Tibial artery (tissue), 4 donors: ENCODE measurements around the gene SYAP1.

ENCODE experiments used
- DNase-seq, 2 donors: peaks; one replicate each; pipeline ENCODE4 v3.0.0-alpha.2; 2019
- H3K27ac ChIP-seq, 2 donors: fragments of 200-600 bp; sonication (generic) in 1 of 2; 1 replicate in 1 of 2; 2 replicates in 1 of 2; pipeline ENCODE4 v1.5.1; 2018 to 2019; ENCODE audit warnings: mild to moderate bottlenecking in 1 of 2
- H3K27me3 ChIP-seq, 2 donors: fragments of 200-600 bp; sonication (generic) in 1 of 2; one replicate each; pipeline versions ENCODE4 v1.5.1 to v1.6.0; 2016 to 2019
- H3K36me3 ChIP-seq, 3 donors: fragments of 200-600 bp; sonication (generic) in 2 of 3; one replicate each; pipeline ENCODE4 v1.5.1; 2016 to 2019; ENCODE audit warnings: mild to moderate bottlenecking in 2 of 3
- H3K4me1 ChIP-seq, 4 donors: fragments of 200-600 bp; sonication (generic) in 2 of 4; 1 replicate in 3 of 4; 2 replicates in 1 of 4; pipeline ENCODE4 v1.5.1; 2016 to 2019
- H3K4me3 ChIP-seq, 2 donors: fragments of 200-600 bp; sonication (generic) in 1 of 2; 1 replicate in 1 of 2; 2 replicates in 1 of 2; pipeline ENCODE4 v1.5.1; 2018 to 2019; ENCODE audit warnings: mild to moderate bottlenecking in 2 of 2
- H3K9me3 ChIP-seq, 3 donors: fragments of 200-600 bp; sonication (generic) in 1 of 3; one replicate each; pipeline ENCODE4 v1.5.1; 2016 to 2019
- intact Hi-C: fragments of 100-400 bp; cut with DNase I; formaldehyde crosslinking; loops from one replicate; pipeline ENCODE4 v1.15.0; 2023; ENCODE audit warnings: low total_unique reads
- TF ChIP-seq, protein P1 (sequence below), 2 experiments: fragments of 200-600 bp in 1 of 2; fragments of 450-650 bp in 1 of 2; IDR thresholded peaks; one replicate each; pipeline ENCODE4 v1.5.1; 2017 to 2019; ENCODE audit warnings: antibody characterized with exemption in 2 of 2, mild to moderate bottlenecking in 1 of 2, moderate library complexity in 1 of 2

SYAP1 gene

DNA sequence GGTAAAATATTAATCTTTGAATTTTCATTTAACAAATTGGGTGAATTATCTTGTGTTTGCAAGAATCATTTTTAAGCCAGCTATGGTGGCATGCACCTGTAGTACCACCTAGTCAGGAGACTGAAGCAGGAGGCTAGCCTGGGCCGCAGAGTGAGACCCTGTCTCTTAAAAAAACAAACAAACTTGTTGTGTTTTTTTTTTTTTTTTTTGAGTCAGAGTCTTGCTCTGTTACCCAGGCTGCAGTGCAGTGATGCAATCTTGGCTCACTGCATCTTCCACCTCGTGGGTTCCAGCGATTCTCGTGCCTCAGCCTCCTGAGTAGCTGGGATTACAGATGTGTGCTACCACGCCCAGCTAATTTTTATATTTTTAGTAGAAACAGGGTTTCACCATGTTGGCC, 69.1 kb downstream of the SYAP1 start:
- H3K27ac ChIP-seq: no peak overlapping the region
- TF ChIP-seq, protein P1, sequence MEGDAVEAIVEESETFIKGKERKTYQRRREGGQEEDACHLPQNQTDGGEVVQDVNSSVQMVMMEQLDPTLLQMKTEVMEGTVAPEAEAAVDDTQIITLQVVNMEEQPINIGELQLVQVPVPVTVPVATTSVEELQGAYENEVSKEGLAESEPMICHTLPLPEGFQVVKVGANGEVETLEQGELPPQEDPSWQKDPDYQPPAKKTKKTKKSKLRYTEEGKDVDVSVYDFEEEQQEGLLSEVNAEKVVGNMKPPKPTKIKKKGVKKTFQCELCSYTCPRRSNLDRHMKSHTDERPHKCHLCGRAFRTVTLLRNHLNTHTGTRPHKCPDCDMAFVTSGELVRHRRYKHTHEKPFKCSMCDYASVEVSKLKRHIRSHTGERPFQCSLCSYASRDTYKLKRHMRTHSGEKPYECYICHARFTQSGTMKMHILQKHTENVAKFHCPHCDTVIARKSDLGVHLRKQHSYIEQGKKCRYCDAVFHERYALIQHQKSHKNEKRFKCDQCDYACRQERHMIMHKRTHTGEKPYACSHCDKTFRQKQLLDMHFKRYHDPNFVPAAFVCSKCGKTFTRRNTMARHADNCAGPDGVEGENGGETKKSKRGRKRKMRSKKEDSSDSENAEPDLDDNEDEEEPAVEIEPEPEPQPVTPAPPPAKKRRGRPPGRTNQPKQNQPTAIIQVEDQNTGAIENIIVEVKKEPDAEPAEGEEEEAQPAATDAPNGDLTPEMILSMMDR (IDR thresholded peaks at IDR 0.05): no peak
- intact Hi-C loops: loop anchor here (10.0 kb wide), 1 partner anchor 1016 kb away; no protein-coding TSS in a partner anchor
- H3K4me3 ChIP-seq: no peak overlapping the region
- H3K4me1 ChIP-seq: peaks cover 0 to 14% (median 0%) of the 10 kb centered on the region in 4 donors
- no peaks in the 10 kb centered on the region for H3K36me3 ChIP-seq
- no peaks in the 10 kb centered on the region for H3K9me3 ChIP-seq
- DNase-seq: peak; percentile 66 to 67
- no peaks in the 10 kb centered on the region for H3K27me3 ChIP-seq

DNA sequence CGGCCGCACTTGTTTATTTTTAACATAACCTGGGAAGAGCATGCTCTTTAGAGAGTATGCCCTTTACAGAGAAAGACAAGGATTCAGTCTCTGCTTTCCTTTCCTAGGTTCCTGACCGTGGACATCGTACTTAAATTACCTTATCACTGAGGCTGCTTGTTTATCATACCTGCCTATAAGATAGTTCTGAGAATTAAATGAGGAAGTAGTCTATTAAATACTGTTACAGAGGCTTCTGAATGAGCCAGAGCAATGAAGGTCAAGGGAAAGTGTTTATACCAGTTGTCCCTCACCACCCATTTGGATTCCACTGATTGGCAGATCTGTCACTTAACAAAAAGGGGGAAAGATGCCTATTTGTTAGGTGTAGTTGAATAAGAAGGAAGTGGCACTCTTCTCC, 76.9 kb downstream of the SYAP1 start:
- DNase-seq: no peak
- TF ChIP-seq, protein P1 (IDR thresholded peaks at IDR 0.05): no peak
- Histone ChIP-seq H3K27ac (no peak overlapping the region), H3K4me1 (no peaks in the 10 kb centered on the region), H3K36me3 (peaks cover 0 to 15% (median 6%) of the 10 kb centered on the region in 3 donors), H3K4me3 (no peak overlapping the region), H3K9me3 (no peaks in the 10 kb centered on the region), H3K27me3 (no peaks in the 10 kb centered on the region)
- intact Hi-C loops: no loop called here

DNA sequence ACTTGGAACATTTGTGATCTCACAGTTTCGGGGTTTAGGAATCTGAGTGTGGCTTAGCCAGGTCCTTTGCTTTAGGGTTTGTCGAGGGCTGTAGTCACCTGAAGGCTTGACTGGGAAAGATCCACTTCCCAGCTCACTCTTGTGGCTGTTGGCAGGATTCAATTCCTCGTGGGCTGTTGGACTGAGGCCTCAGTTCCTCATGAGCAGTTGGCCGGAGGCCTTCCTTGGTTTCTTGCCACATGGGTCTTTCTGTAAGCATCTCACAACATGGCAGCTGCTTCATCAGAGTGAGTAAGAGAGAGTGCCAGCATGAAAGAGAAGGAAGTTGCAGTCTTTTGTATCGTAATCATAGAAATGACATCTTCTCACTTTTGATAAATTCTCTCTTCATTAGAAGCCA, 77.9 kb downstream of the SYAP1 start:
- H3K9me3 ChIP-seq: no peaks in the 10 kb centered on the region
- no peaks in the 10 kb centered on the region for H3K4me1 ChIP-seq
- no peaks in the 10 kb centered on the region for H3K27me3 ChIP-seq
- H3K27ac ChIP-seq: no peak overlapping the region
- H3K36me3 ChIP-seq: peaks cover 0 to 17% (median 6%) of the 10 kb centered on the region in 3 donors
- intact Hi-C loops: no loop called here
- peak; percentile 32 to 69 for DNase-seq
- TF ChIP-seq, protein P1 (IDR thresholded peaks at IDR 0.05): no peak
- H3K4me3 ChIP-seq: no peak overlapping the region

DNA sequence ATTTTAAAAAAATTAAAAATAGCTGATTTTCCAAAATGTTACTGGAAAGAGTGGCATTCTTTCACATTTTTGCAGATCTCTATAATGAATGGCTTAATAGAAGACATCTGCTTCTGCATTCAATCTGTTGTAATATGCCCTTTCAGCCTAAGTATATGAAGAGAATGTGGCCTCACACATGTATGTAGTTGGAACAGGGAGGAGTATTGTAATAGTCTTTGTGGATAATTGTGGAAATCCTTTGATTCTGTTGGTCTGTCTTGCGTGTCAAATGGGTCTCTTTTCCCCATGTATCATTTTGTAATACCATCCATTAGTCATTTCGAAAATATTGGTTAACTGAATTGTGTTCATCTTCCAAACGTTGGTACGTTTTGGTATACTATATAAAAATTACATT, 78.4 kb downstream of the SYAP1 start:
- intact Hi-C loops: no loop called here
- no peak for DNase-seq
- Histone ChIP-seq H3K27ac (no peak overlapping the region), H3K36me3 (peaks cover 0 to 17% (median 6%) of the 10 kb centered on the region in 3 donors), H3K4me3 (no peak overlapping the region), H3K9me3 (no peaks in the 10 kb centered on the region), H3K4me1 (no peaks in the 10 kb centered on the region), H3K27me3 (no peaks in the 10 kb centered on the region)
- TF ChIP-seq, protein P1 (IDR thresholded peaks at IDR 0.05): no peak

DNA sequence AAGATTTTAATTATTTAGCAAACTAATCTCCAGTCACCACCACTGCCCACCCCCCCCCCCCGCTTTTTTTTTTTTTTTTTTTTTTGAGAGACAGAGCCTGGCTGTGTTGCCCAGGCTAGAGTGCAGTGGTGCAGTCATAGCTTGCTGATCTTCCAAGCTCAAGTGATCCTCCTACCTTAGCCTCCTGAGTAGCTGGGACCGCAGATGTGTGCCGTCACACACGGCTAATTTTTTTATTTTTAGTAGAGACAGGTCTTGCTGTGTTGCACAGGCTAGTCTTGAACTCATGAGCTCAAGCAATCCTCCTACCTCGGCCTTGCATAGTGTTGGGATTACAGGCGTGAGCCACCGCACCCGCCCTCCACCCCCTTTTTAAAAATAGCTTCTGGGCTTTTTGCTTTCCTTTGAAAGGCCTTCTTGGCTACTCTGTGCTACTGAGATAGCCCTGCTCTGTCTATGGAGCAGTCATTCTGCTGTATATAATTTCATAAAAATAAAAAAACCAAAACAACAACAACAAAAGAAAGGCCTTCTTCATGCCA, 85.6 kb downstream of the SYAP1 start:
- H3K9me3 ChIP-seq: no peaks in the 10 kb centered on the region
- peaks cover 0 to 6% (median 0%) of the 10 kb centered on the region in 3 donors for H3K36me3 ChIP-seq
- intact Hi-C loops: no loop called here
- H3K4me3 ChIP-seq: no peak overlapping the region
- DNase-seq: no peak
- H3K4me1 ChIP-seq: peaks cover 0 to 6% (median 0%) of the 10 kb centered on the region in 4 donors
- H3K27me3 ChIP-seq: no peaks in the 10 kb centered on the region
- TF ChIP-seq, protein P1 (IDR thresholded peaks at IDR 0.05): no peak
- no peak overlapping the region for H3K27ac ChIP-seq

DNA sequence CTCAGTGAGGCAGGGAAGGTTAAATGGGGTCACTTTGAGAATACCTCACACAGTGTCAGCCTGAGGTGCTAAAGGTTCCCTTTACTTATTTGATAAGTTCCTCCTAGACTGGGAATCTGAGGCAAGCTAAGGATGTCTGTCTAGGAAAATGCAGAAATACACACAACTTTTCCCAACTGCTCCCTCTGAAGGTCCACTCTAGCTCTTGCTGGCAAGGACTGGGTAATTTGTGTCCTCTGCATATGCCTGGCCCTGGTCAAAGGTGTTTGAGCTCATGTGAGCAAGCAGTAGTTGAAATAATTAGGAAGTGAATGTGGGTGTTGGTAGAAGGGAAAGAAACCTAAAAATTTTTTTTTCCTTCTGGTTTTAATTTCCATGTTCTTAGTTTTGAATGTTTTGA, 88.1 kb downstream of the SYAP1 start:
- intact Hi-C loops: no loop called here
- peaks cover 0 to 6% (median 0%) of the 10 kb centered on the region in 4 donors for H3K4me1 ChIP-seq
- DNase-seq: no peak
- H3K9me3 ChIP-seq: no peaks in the 10 kb centered on the region
- H3K27ac ChIP-seq: no peak overlapping the region
- H3K27me3 ChIP-seq: no peaks in the 10 kb centered on the region
- H3K4me3 ChIP-seq: peak overlapping the region in 1 of 2 donors; percentile 41
- H3K36me3 ChIP-seq: no peaks in the 10 kb centered on the region
- TF ChIP-seq, protein P1 (IDR thresholded peaks at IDR 0.05): peak in 1 of 2 experiments; percentile 13
